Fibroblast of pulmonary artery (primary cell): ENCODE measurements around the gene AGMAT.
A peak's percentile ranks its signal among the peaks of the same experiment; 100 is the strongest.

ENCODE experiments used
- DNase-seq: peaks from one replicate; pipeline ENCODE4 v3.0.0-alpha.2; 2010; ENCODE audit warnings: low read depth
- H3K4me3 ChIP-seq: replicated peaks from 2 replicates; pipeline ENCODE4 v1.5.1; 2011; ENCODE audit warnings: low read depth, mild to moderate bottlenecking, control low read depth, low read length, moderate library complexity
- CTCF ChIP-seq: IDR thresholded peaks from 2 replicates; pipeline ENCODE4 v1.5.1; 2011; ENCODE audit warnings: mild to moderate bottlenecking, control low read depth, low read length, inconsistent platforms; ENCODE audit errors: missing control alignments

AGMAT gene

DNA sequence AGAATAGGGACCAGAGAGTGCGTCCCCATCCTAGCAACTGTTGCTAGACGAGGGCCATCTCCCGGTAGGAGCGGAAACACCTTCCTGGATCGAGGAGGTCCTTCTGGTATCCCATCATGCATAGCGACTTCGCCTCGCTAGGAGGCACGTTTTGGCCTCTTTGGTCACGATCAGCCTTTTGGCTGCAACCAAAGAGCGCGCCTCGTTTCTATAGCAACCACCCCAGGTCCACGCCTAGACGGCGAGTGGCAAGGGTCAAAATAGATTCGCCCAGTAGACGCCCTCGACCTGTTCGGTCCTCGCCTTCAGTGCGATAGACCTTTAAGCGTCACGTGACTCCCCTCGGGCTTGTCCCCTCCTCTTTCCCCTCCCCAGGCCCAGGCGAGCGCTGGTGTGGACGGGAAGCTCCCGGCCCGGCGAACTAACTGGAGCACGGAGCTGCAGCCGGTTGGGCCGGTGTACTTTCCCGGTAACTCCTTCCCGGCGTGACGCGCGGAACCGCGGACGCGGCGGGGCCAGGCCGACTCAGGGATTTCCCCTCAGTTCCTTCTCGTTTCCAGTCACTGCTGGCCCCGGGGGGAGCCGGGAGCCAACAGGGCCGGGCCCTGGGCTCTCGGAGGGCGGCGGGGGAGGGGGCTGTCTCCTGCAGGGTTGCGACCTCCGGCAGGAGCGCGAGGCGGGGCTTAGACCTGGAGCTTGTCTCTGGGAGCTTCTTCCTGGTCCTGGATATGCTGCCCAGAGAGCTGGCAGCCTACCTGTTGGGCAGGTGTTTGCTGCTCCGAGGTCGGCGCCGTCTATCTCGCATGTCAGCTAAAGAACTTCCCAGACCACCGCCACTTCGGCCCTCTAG, 58.1 kb downstream of the AGMAT start, which contains the start of gene DNAJC16:
Gene DNAJC16 (plus strand): TSS at position 359 of the 850 bp plus-strand sequence. CDS start 2,258 bp downstream, outside the sequence.
- peak; percentile 100 for DNase-seq
- TF ChIP-seq CTCF, result peak; percentile 33
- peak within 1 kb of the TSS; percentile 92 for H3K4me3 ChIP-seq

DNA sequence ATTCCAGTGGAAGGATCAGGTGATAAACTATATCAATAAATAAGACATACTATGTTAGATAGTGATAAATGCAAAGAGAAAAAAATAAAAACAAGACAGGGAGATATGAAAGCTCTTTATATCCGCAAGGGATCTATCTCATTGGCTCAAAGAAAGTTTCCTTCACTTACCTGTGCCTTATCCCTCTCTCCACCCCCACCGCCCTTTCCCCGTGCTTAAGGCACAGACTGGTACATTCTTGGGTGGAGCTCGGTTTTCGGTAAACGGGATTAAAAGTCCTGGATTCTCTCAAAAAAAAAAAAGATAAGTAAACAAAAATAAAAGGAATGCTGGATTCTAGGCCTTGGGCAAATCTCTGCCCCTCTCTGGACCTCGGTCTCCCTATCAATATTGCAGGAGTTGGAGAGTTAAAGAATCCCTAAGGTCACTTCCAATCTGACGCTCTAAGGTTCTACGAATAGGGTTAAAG, 58.8 kb downstream of the AGMAT start:
- TF ChIP-seq CTCF, result no peak
- no peak for DNase-seq
- peak overlapping the region; percentile 92 for H3K4me3 ChIP-seq

- DNase-seq, result no peak
- H3K4me3 ChIP-seq, result peak overlapping the region; percentile 92
- no peak for TF ChIP-seq CTCF
These were observed 59.5 kb downstream of the AGMAT start for GRCh38 chr1:15525050-15526020.

- no peak for TF ChIP-seq CTCF
- DNase-seq, result peak; percentile 100
- peak overlapping the region; percentile 77 for H3K4me3 ChIP-seq
These were observed 60.4 kb downstream of the AGMAT start for GRCh38 chr1:15524283-15525049.

DNA sequence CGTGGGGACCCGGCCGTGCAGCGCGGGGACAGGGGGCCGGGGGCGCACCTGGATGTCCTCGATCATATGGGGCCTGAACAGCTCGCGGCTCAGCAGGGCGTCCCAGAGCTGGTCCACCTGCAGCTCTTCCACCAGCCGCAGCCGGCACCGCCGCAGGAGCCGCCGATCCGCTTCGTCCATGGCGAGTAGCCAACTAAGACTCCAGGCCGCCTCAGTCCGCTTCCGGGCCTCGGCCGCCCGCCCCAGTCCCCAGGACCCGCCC, 60.9 kb downstream of the AGMAT start, which contains the start of gene CASP9:
Gene CASP9 (minus strand): TSS at position 195 of the 262 bp plus-strand sequence. CDS start 15 bp downstream, at position 180.
- peak within 1 kb of the TSS; percentile 92 for H3K4me3 ChIP-seq
- TF ChIP-seq CTCF, result no peak
- DNase-seq, result no peak
